DMS53 (cell line): ENCODE measurements around the gene MED13L.
A peak's percentile ranks its signal among the peaks of the same experiment; 100 is the strongest.
"Not testable (repeated sequence)": the region's sequence is repeated elsewhere in the genome, so short reads cannot be mapped to it uniquely, and the experiment has no call there.

Source experiments
- DNase-seq: peaks from one replicate; lab custom pipeline; 2025; lab: John Stamatoyannopoulos, UW

The MED13L gene

DNA sequence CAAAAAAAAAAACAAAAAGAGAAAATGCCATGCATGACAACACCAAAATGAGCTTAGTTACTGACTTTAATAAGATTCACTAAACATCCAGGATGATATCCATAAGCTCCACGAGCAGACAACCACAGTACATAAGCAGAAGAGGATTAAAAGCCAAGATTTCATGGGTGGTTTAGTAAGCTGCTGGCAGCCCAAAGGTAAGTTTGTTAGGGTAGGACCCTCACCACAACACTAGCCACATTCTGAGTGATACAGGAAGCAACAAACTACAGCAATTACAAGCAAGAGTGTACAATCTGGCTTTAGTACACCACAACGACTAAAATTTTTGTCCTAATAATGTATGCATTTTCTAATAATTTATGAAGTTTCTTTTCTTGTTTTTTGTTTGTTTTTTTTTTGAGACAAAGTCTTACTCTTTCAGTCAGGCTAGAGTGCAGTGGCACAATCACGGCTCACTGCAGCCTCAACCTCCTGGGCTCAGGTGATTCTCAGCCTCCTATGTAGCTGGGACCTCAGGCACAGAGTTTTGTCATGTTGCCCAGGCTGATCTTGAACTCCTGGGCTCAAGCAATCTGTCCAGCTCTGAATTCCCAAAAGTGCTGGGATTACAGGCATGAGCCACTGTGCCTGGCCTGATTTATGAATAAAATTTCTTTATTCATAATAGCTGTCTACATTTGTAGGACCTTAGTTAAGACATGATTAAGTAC is 221.4 kb downstream of the MED13L start:
- no peak for DNase-seq

DNA sequence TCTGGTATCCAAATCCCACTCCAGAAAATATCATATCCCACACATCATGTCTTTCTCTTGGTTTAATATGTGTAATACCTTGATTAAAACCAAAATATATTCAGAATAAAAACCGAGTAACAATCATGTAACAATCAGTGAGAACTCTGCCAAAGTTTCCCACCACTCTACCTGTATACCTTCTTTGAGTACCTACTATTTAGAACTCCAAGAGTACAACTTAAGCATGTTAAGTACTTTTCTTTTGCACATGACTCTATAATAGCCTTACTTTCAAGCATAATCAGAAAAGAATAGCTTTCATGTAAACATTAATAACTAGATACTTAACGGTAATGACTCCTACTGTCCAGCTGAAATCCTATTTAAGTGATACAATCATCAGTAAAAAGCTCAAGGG is 223.2 kb downstream of the MED13L start:
- DNase-seq, result no peak

DNA sequence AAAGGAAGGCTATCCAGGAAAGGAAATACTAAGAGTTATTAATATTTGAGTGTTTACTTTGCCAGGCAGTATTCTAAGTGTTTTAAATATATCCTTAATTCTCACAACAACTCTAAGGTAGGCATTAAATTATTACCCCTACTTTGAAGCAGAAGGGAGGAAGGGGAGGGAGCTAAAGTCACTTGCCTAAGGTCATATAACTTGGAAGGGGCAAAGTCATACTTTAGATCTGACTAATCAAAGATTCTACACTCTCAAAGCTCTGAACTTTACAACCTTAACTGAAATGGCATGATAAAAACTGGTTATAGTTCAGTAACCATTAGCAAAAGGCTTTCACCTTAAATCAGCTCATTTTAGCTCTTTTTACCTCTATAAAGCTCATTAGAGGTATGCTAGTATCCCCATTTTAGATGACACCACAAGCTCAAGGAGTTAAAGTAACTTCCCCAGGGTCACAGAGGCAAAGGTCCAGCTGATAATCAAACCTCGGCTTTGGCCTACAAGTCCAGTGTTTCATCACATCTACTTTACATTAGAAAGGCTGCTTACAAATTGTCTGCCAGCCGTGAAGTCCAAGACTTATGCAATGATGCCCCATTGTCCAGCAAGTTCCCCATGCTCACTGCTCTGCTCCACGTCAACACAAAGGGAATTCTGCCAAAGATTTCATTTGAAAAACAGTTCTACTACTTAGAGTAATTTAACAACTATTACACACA is 223.9 kb downstream of the MED13L start:
- DNase-seq, result no peak

DNA sequence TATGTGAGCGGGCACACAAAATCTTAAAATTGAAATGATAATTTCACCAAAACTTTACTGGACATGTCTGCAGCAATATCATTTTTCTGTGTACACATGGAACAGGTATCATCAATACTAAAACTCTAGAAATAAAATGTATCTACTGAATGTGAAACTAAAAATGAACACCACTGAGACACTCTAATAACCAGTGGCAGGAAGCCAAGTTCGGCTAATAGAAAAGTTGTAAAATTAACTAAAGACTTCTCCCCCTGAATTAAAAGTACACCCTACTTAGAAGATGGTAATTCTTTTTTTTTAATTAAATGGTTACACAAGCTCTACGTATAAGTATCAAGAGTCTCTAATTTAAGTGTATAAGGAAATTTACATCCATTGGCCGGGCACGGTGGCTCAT is 227.2 kb downstream of the MED13L start:
- DNase-seq, result no peak

DNA sequence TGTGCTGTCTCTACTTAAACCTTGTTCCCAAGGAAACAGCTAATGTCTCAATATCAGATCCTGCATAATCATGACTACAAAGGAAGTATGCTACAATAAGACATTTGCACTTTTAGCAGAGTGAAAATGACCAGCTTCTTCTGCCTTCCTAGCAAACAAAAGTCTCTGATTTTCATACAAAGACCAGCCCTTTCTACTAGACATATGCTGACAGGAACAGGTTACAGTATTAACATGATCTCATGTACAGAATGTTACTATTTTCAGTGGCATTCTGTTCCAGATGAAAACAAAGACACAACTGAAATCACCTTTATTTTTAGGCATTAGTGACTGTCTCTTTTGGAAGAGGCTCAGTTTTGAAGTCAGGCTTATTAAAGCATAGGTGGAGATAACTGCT is 228.6 kb downstream of the MED13L start:
- no peak for DNase-seq

DNA sequence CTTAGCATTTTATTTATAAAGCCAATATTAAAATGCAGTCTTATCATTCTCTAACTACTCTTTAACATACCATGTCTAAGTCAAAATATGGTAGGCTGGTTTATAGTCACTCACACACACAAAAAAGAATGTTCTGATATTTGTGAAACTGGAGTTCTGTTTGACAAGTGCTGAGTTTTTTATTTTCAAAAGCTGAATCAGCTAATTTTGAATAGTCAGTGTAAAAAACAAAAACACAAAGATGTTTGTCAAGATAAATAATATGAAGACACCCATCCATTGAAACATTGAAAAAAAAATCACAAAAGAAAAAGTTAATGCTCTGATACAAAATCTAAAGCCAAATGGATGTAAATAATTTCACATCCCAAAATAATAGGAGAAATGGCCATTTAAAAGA is 231.5 kb downstream of the MED13L start:
- no peak for DNase-seq

DNA sequence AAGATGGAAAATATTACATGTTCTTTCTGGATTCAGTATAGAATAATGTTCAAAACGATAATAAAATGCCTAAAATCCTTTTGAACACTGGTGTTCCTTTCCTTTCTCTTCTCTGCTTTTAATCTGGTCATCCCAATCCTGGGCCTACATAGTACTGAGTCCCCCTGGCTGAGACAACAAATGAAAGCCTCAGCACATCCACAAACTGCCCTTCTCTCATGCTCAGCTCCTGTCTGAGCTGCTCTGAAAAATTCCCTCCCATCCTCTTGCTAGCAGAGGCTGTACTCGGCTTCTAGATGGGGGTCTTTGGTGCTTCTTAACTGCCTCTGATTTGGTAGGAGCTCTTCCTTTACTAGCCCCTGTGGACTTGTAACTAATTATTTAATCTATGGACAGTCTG is 232.3 kb downstream of the MED13L start:
- no peak for DNase-seq

DNA sequence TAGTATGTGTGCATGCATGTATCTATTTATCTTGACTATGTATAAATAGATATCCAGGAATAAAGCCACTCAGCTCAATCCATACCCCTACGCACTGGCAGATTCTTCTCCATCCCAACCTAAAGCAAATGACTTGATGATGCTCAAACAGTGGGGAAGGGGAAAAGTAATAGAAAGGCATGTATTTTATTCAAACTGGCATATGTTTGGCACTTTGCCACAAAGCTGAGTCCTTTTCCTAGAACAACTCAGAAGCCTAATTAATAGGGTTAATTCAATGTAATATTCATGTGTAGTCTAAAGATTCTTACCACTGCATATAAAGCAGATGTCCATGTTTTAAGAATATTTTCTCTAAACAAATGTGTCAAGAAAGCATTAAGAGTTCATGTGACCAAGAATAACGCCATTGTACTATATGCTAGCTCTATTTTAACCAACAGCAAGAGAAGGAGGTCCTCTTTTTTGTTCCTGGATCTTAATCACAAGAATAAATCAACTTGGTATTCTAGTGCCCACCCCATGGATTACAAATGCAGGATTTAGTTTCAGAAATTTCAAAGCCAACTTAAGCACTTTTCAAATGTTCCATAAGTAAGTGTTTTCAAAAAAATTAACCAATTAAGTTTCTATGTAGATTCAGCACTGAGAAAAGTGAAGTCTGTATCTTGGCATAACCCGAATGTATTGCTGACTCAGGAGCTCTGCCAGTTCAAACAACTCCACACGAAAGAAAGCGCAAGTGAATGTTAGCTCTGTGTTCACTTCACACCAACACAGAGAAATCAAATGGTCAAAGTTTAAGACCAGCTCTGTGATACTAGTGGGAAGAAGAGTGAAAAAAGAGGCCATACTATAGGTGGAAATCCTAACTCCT is 233.6 kb downstream of the MED13L start:
- DNase-seq, result no peak

DNA sequence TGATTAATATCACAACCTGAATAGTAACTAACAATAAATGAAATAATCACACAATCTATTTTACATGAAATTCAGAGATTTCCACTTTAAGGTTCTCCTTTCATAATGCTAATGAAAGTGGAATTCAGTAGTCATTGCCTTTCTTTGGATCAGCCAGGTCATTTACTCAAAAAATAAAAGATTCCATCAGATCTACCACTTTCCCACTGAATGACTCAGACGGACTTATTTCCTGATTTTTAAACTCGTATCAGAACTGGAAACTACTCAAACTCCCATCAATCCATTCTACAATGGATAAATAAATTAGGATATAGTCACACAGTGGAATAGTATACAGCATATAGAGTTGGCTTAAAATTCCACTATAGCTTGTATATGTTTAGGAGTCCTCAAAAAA is 237.1 kb downstream of the MED13L start:
- DNase-seq, result no peak

DNA sequence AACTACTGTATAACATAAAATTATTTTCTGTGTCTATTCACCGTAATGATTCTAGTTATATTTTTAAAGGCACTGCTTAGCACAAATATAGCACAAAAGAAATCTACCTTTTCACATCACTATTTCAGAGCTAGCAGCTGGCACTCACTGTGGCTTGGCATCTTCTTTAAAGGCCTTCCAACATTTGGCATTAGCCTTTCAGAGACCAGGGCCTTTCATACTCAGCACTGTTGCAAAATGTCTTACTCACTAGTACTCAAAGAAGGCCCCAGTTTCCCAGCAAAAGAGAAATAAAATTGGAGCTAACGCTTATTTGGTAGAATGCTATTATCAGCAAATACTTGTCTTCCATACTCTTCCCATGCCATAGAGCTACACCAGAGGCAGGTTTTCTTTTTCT is 238.4 kb downstream of the MED13L start:
- DNase-seq, result no peak

DNA sequence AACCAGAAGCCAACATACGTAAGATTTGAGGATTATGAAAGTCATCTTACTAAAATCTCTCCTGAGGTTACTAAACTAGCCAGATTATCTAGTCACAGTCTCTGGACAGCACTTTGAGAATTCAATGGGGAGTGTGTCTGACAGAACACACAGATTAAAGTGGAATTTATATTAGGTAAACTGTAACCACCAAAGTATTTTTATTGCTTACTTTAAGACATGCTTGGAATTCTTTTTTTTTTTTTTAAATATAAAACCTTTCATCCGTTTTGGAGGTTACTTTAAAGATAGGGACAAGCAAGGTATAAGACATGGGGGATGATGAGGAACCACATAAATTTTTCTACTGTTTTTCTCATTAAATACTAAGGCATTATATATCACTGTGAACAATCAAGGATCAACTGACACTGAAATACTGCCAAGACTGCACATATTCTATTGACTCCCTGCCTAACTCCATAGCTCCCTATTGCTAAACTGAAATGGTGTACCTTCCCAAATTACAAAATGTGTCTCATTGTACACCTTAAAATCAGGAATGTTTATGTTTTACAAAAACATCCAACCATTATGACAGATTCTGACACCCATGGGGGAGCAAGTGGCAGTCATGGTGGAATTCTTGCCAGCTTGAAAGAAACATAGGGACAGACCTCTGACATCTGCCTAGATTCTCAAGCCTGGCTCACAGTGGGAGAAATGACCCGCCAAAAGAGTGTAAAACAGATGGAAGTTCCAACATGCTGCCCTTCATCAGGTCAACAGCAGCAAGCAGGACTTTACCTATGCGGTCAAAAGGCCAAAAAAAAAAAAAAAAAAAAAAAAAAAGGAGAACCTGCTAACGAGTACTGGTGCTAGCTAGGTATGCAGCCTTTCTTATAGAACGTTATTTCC is 239.3 kb downstream of the MED13L start:
- no peak for DNase-seq

DNA sequence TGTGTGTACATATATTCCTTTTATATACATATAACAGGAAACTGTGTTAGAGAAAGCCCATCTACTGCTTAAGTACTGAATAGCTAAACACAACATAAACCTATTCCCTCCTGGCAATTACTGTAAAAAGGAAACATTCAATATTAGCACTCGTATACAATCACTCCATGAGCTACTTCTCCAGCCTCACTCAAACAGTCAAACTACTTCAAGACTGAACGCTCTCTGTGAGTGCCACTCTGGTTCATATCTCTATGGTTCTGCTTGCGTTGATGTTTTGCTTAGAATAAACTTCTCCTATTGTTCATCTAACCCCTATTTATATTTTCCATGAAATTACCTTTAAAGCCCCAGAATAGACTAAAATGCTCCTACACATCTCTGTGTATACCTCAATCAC is 243.7 kb downstream of the MED13L start:
- no peak for DNase-seq

DNA sequence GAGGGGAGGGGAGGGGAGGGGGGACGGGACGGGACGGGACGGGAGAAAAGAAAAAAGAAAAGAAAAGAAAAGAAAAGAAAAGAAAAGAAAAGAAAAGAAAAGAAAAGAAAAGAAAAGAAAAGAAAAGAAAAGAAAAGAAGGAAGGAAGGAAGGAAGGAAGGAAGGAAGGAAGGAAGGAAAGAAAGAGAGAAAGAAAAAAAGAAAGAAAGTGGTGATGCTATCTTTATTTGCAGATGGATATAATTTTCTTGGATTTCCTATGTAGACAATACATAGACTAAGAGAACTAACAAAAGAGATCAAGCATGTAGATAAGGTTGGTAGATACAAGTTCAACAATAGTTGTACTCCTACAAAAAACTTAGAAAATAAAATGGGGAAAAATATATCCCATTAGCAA is 245.9 kb downstream of the MED13L start:
- DNase-seq, result not testable (repeated sequence)

DNA sequence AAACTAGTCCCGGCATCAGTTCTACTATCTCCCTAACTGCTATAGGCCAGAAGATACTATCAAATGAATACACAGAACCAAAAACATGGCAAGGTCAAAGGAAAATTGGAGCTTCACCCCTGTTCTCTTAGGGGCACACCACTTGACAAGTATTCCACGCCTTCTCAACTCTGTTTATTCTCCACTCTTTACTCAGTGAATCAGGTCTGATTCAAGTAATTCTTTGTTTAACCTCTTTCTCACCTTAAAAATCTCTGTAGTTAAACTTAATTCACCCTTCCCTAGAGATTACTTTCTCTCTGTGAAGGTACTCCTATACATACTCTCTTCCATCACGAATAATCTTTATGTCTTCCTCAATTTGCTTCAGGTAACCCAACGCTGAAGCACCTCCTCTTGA is 248.9 kb downstream of the MED13L start:
- DNase-seq, result no peak

DNA sequence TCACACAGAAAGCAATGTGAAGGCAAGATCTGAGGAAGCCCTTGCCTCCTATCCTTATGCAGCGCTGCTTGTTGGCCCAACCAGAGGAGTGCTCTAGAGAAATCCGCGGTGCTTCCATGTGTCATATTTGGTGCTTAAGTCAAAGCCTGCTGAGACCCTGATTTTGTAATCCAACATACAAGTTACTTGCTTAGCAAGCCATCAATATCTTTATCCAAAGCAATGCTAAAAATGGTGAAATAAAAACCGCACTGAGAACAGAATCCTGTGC is 250.0 kb downstream of the MED13L start:
- DNase-seq, result no peak

DNA sequence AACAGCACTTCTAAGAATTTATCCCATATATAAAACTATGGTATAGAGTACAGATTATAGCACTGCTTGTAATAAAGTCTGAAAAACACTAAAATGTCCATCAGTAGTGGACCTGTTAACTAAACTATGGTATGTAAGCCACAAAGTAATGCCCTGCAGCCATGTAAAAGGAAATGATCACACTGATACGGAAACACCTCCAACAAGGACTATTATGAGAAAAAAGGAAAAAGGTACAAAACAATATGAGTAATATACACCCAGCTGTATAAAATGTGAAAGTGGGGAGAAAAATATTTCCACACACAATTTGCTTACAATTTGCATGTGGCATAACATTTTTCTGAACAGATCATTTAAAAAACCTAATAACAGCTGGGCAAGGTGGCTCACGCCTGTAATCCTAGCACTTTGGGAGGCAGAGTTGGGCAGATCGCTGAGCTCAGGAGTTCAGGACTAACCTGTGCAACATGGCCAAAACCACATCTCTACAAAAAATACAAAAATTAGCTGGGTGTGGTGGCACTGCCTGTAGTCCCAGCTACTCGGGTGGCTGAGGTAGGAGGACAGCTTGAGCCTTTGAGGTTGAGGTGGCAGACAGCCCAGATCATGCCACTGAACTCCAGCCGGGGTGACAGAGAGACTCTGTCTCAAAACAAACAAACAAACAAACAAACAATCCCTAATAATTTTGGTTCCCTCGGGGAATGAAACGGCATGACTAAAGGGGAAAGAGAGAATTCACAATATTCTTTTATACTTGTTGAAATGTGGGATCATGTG is 250.5 kb downstream of the MED13L start:
- no peak for DNase-seq

DNA sequence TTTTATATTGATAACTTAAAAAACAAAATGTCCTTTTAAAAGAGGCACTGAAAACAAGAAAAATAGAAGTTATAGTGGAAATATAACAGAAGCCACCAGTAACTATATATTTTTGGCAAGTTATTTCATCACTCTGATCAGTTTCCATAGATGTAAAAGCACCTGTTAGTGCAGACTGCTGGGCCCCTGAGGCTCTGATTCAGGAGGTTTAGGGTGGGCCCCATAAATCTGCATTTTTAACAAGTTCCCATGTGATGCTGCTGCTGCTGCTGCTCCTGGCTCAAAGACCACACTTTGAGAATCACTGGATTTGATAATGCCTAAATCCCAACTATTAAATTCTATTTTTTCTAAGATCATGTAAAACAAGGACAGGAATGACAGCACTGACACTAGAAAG is 251.1 kb downstream of the MED13L start:
- DNase-seq, result no peak

DNA sequence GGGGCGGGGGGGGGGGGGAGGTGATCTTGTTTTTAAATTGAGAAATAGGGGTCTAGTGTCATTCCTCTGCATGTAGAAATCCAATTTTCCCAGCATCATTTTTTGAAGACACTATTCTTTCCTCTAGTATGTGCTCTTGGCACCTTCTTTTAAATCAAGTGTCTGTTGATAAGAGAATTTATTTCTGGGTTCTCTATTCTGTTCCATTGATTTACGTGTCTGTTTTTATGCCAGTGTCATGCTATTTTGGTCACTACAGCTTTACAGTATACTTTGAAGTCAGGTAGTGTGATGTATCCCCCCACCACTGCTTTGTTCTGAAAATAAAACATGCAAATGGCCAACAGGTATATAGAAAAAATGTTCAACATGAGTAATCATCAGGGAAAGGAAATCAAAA is 252.7 kb downstream of the MED13L start:
- DNase-seq, result no peak

DNA sequence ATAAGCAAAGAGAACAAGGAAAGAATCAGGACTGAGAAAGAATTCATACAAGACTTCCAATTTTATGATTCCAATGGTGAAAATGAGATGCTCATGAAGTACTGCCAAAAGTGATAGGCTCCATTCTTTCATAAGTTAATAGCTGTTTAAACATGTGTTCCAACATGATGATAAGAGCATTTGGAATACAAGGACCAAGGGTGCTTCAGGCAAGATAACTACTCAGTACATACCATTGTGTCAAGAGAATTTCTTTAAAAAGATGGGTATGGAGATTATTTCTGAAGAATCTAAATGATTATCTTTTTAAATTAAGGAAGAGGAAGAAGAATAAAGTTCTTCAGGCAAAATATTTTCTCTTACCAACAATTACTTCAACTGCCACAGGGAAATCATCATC is 258.1 kb downstream of the MED13L start:
- no peak for DNase-seq

DNA sequence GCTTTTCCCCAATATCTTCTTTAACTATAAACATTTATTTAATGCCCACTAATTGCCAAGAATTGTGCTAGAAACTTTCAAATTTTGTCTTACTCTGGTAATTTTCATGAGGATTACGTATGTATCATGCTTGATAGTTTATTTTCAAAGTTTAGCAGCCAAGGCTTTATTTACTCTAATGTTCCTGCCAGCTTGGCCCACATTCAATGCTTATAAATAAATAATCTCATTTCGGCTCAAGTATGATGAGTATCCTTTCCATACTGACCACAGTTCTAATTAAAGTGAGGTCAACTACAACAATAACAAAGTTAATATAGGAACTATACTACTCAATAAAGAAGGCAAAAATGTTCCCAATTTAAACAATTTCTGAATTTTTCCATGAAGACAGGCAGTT is 259.2 kb downstream of the MED13L start:
- no peak for DNase-seq

DNA sequence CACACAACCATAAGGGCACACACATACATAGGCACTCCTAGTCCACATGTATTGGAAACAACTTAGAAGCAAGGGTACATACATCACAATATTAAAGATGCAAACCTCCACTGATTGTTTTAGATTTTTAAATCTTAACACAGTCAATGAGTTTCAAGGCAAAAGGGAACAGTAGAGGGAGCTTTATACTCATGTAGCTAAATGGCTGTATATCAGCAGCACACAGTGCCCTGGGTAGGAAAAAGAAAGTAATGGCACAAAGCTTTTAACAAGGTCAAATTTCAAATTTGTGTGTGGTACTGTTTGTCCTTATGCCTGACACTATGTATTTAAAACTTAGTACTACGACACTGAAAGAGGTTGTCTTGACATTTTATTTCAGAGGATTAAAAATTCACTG is 262.0 kb downstream of the MED13L start:
- peak; percentile 53 for DNase-seq
